Measurements from ENCODE around the gene HDLBP. TPM values are rescaled to one million over a fixed set of nuclear protein-coding genes. Genes with fewer than 3 reads are reported as not detected.
"Not testable (repeated sequence)": the region's sequence is repeated elsewhere in the genome, so short reads cannot be mapped to it uniquely, and the experiment has no call there.

The HDLBP gene
- total RNA-seq, 1 donor from 2014 or later: 240 TPM

GRCh38 chr2:241278306-241278705 is 37.2 kb downstream of the HDLBP start:
- intact Hi-C loops (cut with micrococcal nuclease): not testable (repeated sequence)

DNA sequence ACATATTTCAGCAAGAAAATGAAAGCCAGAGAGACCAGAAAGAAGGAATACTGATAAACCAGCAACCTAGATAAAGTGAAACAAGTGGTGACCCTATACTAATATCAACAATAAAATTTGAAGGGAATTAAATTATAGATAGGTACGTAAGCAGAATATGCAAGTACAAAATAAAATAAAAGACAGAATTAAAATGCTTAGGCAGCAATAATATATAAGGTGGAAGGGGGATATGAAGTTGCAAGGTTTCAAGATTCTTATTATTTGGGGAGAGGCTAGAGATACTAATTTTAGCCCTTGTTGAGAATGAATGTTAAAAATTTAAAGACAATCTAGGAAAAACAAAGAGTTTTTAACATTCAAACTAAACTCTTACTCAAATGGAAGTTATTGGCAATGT is 39.6 kb downstream of the HDLBP start:
- intact Hi-C loops (cut with micrococcal nuclease): no loop called here

DNA sequence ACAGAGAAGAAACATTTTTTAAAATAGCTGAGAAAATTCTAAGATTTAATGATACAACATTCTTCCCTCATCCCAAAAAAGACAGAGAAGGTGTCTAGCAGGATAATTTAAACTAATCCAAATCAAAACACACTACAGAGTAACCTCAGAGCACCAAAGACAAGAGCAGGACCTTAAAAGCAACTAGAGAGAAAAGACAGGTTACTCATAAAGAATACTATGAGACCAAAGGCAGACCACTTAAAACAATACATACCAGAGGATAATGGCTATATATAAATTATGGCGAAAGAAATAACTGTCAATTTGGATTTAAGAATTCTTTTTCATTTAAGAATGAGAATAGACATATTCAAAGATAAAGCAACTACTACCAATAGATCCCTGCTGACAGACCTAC is 40.0 kb downstream of the HDLBP start:
- intact Hi-C loops (cut with micrococcal nuclease): no loop called here

DNA sequence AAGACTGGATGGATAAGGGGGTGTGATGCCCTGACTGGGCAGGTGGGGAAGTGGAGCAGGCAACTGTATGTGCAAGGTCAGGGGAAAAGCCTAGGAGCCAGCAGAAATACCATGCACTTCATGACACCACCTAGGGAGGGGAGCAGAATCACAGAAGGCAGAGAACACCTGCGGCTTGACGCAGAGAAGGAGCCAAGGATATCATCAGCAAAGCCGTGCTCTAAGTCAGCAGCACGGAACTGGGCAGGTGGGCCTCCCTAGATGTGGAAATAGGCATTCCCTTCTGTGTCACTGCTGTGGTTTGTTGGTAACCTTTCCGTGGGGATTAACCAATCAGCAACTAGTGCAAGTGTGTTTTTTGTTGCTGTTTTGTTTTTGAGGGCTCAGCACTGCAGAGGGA is 41.3 kb downstream of the HDLBP start:
- intact Hi-C loops (cut with micrococcal nuclease): no loop called here

- intact Hi-C loops (cut with micrococcal nuclease): loop anchor here (2.0 kb wide), 1 partner anchor 41 kb away; the partner anchor contains the start of genes HDLBP and SEPTIN2
These were observed 42.1 kb downstream of the HDLBP start for GRCh38 chr2:241273210-241274020.

DNA sequence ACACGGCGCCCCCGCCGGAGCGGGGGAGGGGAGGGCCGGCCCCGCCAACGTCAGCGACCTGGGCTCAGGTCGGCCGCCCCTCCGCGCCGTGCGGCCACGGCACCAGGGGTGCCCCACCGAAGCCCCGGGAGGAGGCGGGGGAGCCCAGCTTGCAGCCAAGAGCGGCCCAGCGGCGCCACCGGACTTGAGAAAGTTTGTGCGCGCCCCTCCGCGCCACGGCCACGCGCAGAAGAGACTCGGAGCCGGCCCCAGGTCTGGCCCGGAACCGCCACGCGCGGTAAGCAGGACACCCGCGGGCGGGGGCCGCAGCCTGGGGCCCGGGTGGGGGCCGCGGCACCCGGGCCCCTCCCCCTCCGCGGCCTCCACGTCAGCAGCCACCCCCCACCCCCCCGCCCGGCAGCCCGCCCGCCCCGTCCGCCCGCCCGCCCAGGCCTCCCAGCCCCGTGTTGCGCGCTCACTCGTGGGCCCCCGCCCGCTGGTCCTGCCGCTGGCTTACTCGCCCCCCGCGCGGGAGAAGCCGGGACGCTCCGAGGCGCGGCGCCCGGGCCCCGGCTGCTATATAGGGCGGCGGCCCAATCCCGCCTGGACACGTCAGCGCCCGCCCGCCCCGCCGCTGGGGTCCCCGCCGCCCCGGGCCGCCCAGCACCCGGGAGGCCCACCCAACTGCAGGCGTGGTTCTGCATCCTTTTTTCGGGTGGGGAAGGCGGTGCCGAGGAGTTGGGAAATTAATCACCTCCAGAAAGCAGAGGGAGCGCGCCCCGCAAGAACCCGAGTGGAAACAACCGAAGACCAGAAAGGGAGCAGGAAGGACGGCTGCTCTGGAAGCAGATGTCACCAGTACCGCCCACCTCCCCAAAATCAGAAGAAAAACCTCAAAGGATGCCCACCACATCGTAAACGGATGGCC is 42.9 kb downstream of the HDLBP start:
- intact Hi-C loops (cut with micrococcal nuclease): loop anchor here (2.0 kb wide), 1 partner anchor 42 kb away; the partner anchor contains the start of genes HDLBP and SEPTIN2

- intact Hi-C loops (cut with micrococcal nuclease): loop anchor here (2.0 kb wide), 1 partner anchor 43 kb away; the partner anchor contains the start of genes HDLBP and SEPTIN2
These were observed 43.7 kb downstream of the HDLBP start for GRCh38 chr2:241271706-241272302.

DNA sequence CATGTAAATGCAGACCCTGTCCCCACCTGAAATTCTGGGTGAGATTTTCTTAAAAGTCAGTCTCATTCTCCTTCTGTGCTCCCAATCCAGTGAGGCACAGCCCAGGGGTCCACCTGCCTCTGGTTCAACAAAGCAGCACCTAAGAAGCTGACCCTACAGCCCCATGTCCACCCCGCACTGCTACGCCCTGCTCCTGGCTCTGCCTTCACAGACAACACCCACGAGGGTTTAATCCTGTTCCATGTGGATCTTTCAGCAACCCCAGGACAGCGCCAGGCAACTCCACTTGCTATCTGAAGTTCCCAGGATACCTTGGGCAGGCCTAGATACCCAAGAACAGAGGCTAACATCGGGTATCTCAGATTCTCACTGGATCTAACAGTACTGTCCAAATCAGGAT is 44.9 kb downstream of the HDLBP start:
- intact Hi-C loops (cut with micrococcal nuclease): no loop called here

DNA sequence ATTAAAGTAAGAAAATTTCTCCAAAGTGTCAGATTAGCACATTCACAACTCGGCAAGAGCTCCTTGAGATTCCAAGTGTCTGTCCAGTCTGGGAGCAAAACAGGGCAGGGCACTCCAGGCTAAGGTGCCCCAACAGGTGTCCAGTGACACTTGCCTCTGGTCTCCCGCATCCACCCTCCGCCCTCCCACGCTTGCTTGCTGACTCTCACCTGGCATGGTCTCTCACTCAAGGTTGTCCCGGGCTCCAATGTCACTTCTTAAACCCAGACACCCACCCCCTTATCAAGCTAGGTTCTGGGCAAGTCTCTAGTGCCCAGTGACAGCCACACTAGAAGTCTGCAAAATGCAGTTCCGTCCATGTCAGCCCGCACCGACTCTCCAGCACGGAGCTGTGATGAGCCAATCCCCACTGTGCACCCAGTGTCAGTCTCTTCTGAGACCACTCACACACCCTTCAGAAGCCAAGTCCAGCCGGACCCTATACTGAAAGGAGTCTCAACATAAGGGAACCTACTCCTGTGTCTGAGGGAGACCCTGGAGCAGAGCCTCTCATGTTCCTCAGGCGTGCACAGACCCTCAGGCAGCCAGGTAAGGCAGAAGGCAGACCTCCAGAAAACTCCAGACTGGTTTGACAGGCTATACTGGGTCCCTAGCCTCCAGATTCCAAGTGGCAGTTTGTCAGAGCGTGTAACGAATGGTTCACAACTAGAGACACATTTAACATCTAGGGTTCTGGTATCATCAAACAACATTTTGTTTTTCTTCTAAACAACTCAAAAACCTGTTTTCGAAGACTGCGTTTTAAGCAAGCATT is 45.6 kb downstream of the HDLBP start:
- intact Hi-C loops (cut with micrococcal nuclease): no loop called here

- intact Hi-C loops (cut with micrococcal nuclease): no loop called here
These were observed 46.6 kb downstream of the HDLBP start for GRCh38 chr2:241268716-241269445.

- intact Hi-C loops (cut with micrococcal nuclease): no loop called here
These were observed 47.2 kb downstream of the HDLBP start for GRCh38 chr2:241268306-241268705.

GRCh38 chr2:241267249-241268067 is 48.0 kb downstream of the HDLBP start:
- intact Hi-C loops (cut with micrococcal nuclease): no loop called here

DNA sequence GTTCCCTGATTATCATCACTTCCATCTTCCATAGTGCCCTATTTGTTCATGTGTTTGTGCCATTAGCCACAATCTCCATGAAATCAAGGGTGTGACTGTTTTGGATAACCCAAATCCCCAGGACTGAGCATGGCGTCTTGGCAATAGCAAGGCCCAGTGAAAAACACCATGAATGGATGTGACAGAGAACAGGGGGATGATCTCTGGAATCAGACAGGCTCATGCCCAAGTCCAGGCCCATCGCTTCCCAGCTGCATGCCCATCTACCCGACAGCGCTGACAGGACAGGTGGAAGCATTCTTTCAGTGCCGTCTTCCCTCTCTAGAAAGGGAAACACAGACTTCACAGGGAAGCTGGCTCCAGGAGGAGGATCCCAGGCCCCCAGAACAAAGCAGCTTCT is 50.0 kb downstream of the HDLBP start:
- intact Hi-C loops (cut with micrococcal nuclease): no loop called here

DNA sequence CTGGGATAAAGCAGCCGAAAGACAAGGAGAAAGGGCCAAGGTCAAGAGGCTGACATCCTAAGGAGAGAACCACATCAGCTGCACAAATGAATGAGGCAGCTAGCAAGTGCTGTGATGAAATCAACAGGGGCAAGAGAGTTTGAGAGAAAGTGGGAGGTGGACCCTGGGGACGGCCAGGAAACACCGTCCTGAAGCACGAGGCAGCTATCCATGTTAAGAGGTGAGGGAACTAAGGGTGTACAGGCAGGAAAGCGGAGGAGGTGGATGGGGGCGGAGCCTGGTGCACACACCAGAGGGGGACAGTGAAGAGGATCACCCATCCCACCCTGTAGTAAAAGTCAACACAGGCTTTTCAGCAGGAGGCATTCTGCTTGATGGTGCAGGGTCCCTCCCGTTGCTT is 52.4 kb downstream of the HDLBP start:
- intact Hi-C loops (cut with micrococcal nuclease): no loop called here

GRCh38 chr2:241261628-241262027 is 53.8 kb downstream of the HDLBP start:
- intact Hi-C loops (cut with micrococcal nuclease): no loop called here

- intact Hi-C loops (cut with micrococcal nuclease): no loop called here
These were observed 54.6 kb downstream of the HDLBP start for GRCh38 chr2:241260911-241261310.

DNA sequence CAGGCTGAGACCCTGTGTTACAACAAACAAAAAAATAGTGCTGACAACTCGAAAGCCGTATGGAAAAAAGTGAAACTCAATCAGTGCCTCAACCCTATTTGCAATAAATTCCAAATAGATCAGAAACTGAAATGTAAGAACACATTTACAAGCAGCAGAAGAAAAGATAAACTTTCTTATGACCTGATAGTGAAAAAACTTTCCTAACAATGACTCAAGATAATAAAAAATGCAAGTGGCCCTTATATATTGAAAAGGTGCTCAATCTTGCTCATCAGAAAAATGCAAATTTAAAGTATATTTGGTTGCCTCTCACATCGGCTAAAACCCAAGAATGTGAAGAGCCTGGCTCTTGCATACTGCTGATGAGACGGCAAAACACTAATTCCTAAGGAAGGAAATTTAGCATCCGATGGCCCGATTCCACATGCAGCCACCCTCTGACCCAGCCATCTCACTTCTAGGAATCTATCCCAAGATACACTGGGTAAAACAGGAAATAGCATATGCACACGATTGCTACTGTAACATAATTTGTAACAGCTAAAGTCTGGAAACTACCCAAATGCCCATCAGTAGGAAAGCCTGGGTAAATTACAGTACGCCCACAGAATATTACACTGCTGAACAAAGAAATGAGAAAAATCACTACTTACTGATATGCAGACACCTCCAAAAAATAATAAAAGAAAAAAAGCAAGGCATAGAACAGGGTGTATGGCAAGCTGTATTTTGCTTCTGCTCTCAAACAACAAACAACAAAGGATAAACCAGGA is 56.8 kb downstream of the HDLBP start:
- intact Hi-C loops (cut with micrococcal nuclease): no loop called here

DNA sequence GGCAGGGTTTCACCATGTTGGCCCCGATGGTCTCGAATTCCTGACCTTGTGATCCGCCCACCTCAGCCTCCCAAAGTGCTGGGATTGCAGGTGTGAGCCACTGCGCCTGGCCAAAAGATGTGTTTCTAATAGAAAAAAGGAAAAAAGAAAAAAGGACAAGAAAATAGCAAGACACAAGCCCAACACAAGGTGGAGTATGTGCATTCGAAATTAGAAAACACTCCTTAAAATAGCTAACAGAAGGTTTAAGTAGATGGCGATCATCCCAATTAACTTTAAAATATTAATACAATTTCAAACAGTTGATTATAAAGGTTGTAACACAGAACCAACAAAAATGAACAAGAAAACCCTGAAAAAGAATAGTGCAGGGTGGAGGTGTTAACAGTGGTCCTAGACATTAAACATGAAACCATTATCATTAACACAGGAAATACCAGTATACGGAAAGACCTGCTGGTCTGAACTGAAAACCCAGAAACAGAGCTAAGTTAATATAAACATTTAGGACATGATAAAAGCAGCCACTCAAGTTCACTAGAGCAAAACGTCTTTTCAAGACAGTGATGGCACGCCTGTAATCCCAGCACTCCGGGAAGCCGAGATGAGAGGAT is 57.9 kb downstream of the HDLBP start:
- intact Hi-C loops (cut with micrococcal nuclease): no loop called here

Data from T-helper 2 cell treated with Interferon-gamma antibody and Interleukin-4, amounts not matched to agents 100 ng/mL and 5 ng/mL, for 36 hours (primary cell).